Activated naive CD4-positive, alpha-beta T cell treated with anti-CD3 and anti-CD28 coated beads, Interleukin-2, amount 50 U/mL, for 24 hours (primary cell): ENCODE measurements around the gene STH.

Experiments
- H3K27ac Mint-ChIP-seq: one replicate; pipeline ENCODE4 v1.8.0; 2021; ENCODE audit warnings: mild to moderate bottlenecking, mixed read lengths
- H3K27me3 Mint-ChIP-seq: one replicate; pipeline ENCODE4 v1.8.0; 2021; ENCODE audit warnings: mixed read lengths
- H3K36me3 Mint-ChIP-seq: one replicate; pipeline ENCODE4 v1.8.0; 2021; ENCODE audit warnings: mixed read lengths
- H3K4me1 Mint-ChIP-seq: one replicate; pipeline ENCODE4 v1.8.0; 2021; ENCODE audit warnings: mixed read lengths
- H3K4me3 Mint-ChIP-seq: one replicate; pipeline ENCODE4 v1.8.0; 2021; ENCODE audit warnings: mild to moderate bottlenecking, mixed read lengths
- H3K9me3 Mint-ChIP-seq: one replicate; pipeline ENCODE4 v1.8.0; 2021; ENCODE audit warnings: mixed read lengths

The STH gene

GRCh38 chr17:46033392-46033791 lies 34.3 kb downstream of the STH start:
- Mint-ChIP-seq H3K4me3 (no peak overlapping the region), H3K36me3 (peaks cover 17% of the 10 kb centered on the region), H3K27me3 (no peaks in the 10 kb centered on the region), H3K27ac (peak overlapping the region; percentile 17), H3K9me3 (no peaks in the 10 kb centered on the region), H3K4me1 (peaks cover 20% of the 10 kb centered on the region)

- no peaks in the 10 kb centered on the region for H3K27me3 Mint-ChIP-seq
- H3K4me1 Mint-ChIP-seq: peaks cover 7% of the 10 kb centered on the region
- no peak overlapping the region for H3K4me3 Mint-ChIP-seq
Measured at GRCh38 chr17:46035112-46035818, 36.2 kb downstream of the STH start.

DNA sequence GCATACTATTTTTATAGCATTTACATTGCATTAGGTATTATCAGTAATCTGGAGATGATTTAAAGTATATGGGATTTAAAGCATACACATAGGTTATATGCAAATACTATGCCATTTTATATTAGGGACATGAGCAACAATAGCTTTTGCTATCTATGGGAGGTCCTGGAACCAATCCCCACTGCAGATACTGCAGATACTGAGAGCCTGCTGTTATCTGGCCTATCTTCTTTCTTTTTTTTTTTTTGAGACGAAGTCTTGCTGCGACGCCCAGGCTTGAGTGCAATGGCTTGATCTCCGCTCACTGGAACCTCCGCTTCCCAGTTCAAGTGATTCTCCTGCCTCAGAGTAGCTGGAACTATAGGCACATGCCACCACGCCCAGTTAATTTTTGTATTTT lies 37.4 kb downstream of the STH start:
- Mint-ChIP-seq H3K9me3 (no peaks in the 10 kb centered on the region), H3K27me3 (no peaks in the 10 kb centered on the region), H3K4me3 (no peak overlapping the region), H3K27ac (no peak overlapping the region), H3K4me1 (peaks cover 4% of the 10 kb centered on the region), H3K36me3 (peaks cover 15% of the 10 kb centered on the region)

More at GRCh38 chr17:46035112-46035818, 36.2 kb downstream of the STH start:
- Mint-ChIP-seq H3K9me3 (no peaks in the 10 kb centered on the region), H3K27ac (peak overlapping the region; percentile 84), H3K36me3 (peaks cover 15% of the 10 kb centered on the region)

- peaks cover 15% of the 10 kb centered on the region for H3K36me3 Mint-ChIP-seq
- H3K4me3 Mint-ChIP-seq: no peak overlapping the region
- no peaks in the 10 kb centered on the region for H3K9me3 Mint-ChIP-seq
- H3K27ac Mint-ChIP-seq: peak overlapping the region; percentile 66
- peaks cover 4% of the 10 kb centered on the region for H3K4me1 Mint-ChIP-seq
- H3K27me3 Mint-ChIP-seq: no peaks in the 10 kb centered on the region
Measured at GRCh38 chr17:46037722-46038255, 38.7 kb downstream of the STH start.

DNA sequence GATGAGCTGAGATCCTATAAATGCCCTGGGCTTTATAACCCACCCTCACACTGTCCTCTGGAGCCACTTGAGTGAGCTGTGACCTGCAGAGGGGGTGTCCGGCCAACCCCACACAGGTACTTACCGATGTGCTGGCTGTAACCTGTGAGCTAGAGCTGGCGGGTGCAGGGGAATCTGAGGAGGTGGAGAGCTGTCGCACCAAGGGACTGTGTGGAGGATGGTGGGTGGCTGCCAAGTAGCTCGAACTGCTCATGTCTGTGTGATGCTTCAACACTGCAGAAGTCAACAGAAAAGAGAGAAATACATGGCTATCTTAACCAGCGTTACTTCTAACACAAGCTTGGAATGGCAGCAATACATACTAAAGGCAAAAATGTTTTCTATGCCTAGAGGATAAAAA lies 39.4 kb downstream of the STH start:
- Mint-ChIP-seq H3K9me3 (no peaks in the 10 kb centered on the region), H3K4me1 (peaks cover 4% of the 10 kb centered on the region), H3K36me3 (peaks cover 15% of the 10 kb centered on the region), H3K27ac (peak overlapping the region; percentile 8), H3K4me3 (no peak overlapping the region), H3K27me3 (no peaks in the 10 kb centered on the region)

GRCh38 chr17:46038937-46039336 lies 39.9 kb downstream of the STH start:
- H3K27me3 Mint-ChIP-seq: no peaks in the 10 kb centered on the region
- no peak overlapping the region for H3K27ac Mint-ChIP-seq
- no peaks in the 10 kb centered on the region for H3K9me3 Mint-ChIP-seq
- H3K4me1 Mint-ChIP-seq: peaks cover 8% of the 10 kb centered on the region
- H3K36me3 Mint-ChIP-seq: peaks cover 18% of the 10 kb centered on the region
- H3K4me3 Mint-ChIP-seq: no peak overlapping the region

GRCh38 chr17:46039592-46040186 lies 40.6 kb downstream of the STH start:
- peaks cover 13% of the 10 kb centered on the region for H3K4me1 Mint-ChIP-seq
- H3K9me3 Mint-ChIP-seq: no peaks in the 10 kb centered on the region
- peaks cover 15% of the 10 kb centered on the region for H3K36me3 Mint-ChIP-seq
- H3K4me3 Mint-ChIP-seq: no peak overlapping the region
- H3K27me3 Mint-ChIP-seq: no peaks in the 10 kb centered on the region
- no peak overlapping the region for H3K27ac Mint-ChIP-seq

- Mint-ChIP-seq H3K9me3 (no peaks in the 10 kb centered on the region), H3K4me3 (no peak overlapping the region), H3K27me3 (no peaks in the 10 kb centered on the region), H3K36me3 (peaks cover 17% of the 10 kb centered on the region), H3K27ac (no peak overlapping the region), H3K4me1 (peaks cover 23% of the 10 kb centered on the region)
Measured at GRCh38 chr17:46042246-46042645, 43.2 kb downstream of the STH start.

DNA sequence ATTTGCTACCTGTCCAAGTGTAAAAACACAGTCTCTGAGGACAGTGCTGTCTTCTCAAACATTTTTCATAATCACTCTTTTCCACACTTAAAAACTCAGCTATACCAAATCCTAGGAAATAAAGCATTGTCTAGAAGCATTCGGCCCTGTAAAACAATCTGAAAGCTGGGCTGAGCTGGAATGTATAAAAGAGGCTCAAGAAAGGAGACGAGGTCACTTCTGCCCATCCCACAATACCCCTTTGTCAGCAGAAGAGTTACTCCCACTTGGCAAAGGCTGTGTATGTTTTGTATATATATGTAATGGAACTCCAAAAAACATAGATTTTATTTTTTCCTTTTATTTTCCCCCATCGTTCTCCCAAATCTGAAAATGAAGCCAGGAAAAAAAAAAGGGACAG lies 43.9 kb downstream of the STH start:
- Mint-ChIP-seq H3K36me3 (peaks cover 16% of the 10 kb centered on the region), H3K27ac (no peak overlapping the region), H3K9me3 (no peaks in the 10 kb centered on the region), H3K4me3 (no peak overlapping the region), H3K4me1 (peaks cover 23% of the 10 kb centered on the region), H3K27me3 (no peaks in the 10 kb centered on the region)

- no peaks in the 10 kb centered on the region for H3K9me3 Mint-ChIP-seq
- no peaks in the 10 kb centered on the region for H3K27me3 Mint-ChIP-seq
- H3K4me3 Mint-ChIP-seq: no peak overlapping the region
- H3K4me1 Mint-ChIP-seq: peaks cover 23% of the 10 kb centered on the region
- H3K27ac Mint-ChIP-seq: peak overlapping the region; percentile 79
- H3K36me3 Mint-ChIP-seq: peaks cover 14% of the 10 kb centered on the region
Measured at GRCh38 chr17:46043606-46044005, 44.6 kb downstream of the STH start.

- Mint-ChIP-seq H3K36me3 (peaks cover 15% of the 10 kb centered on the region), H3K4me3 (no peak overlapping the region), H3K4me1 (peaks cover 23% of the 10 kb centered on the region), H3K9me3 (no peaks in the 10 kb centered on the region), H3K27ac (peak overlapping the region; percentile 64), H3K27me3 (no peaks in the 10 kb centered on the region)
Measured at GRCh38 chr17:46044286-46044928, 45.4 kb downstream of the STH start.

GRCh38 chr17:46044989-46045388 lies 45.9 kb downstream of the STH start:
- Mint-ChIP-seq H3K27me3 (no peaks in the 10 kb centered on the region), H3K4me3 (no peak overlapping the region), H3K4me1 (peaks cover 23% of the 10 kb centered on the region), H3K27ac (no peak overlapping the region), H3K36me3 (peaks cover 18% of the 10 kb centered on the region), H3K9me3 (no peaks in the 10 kb centered on the region)

- H3K36me3 Mint-ChIP-seq: peaks cover 14% of the 10 kb centered on the region
- no peak overlapping the region for H3K4me3 Mint-ChIP-seq
- peak overlapping the region; percentile 79 for H3K27ac Mint-ChIP-seq
- no peaks in the 10 kb centered on the region for H3K27me3 Mint-ChIP-seq
- peaks cover 23% of the 10 kb centered on the region for H3K4me1 Mint-ChIP-seq
- no peaks in the 10 kb centered on the region for H3K9me3 Mint-ChIP-seq
Measured at GRCh38 chr17:46045639-46046038, 46.6 kb downstream of the STH start.

- H3K4me1 Mint-ChIP-seq: peaks cover 34% of the 10 kb centered on the region
- no peaks in the 10 kb centered on the region for H3K27me3 Mint-ChIP-seq
- H3K4me3 Mint-ChIP-seq: no peak overlapping the region
- H3K27ac Mint-ChIP-seq: no peak overlapping the region
- H3K9me3 Mint-ChIP-seq: no peaks in the 10 kb centered on the region
- peaks cover 20% of the 10 kb centered on the region for H3K36me3 Mint-ChIP-seq
Measured at GRCh38 chr17:46046957-46047356, 47.9 kb downstream of the STH start.

GRCh38 chr17:46047398-46047797 lies 48.3 kb downstream of the STH start:
- Mint-ChIP-seq H3K36me3 (peaks cover 22% of the 10 kb centered on the region), H3K27me3 (no peaks in the 10 kb centered on the region), H3K27ac (no peak overlapping the region), H3K4me3 (no peak overlapping the region), H3K9me3 (no peaks in the 10 kb centered on the region), H3K4me1 (peaks cover 39% of the 10 kb centered on the region)

DNA sequence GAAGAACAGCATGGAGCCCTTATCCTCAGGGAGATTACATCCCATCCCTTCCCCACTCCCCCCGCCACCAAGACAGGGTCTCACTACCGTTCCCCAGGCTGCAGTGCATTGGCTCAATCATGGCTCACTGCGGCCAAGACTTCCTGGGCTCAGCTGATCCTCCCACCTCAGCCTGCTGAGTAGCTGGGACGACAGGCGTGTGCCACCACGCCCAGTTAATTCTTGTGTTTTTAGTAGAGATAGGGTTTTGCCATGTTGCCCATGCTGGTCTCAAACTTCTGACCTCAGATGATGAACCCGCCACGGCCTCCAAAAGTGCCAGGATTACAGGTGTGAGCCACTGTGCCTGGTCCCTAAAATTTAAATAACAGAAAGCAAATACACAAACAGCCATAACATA lies 48.8 kb downstream of the STH start:
- H3K4me1 Mint-ChIP-seq: peaks cover 40% of the 10 kb centered on the region
- H3K36me3 Mint-ChIP-seq: peaks cover 22% of the 10 kb centered on the region
- no peaks in the 10 kb centered on the region for H3K27me3 Mint-ChIP-seq
- no peak overlapping the region for H3K27ac Mint-ChIP-seq
- no peaks in the 10 kb centered on the region for H3K9me3 Mint-ChIP-seq
- H3K4me3 Mint-ChIP-seq: no peak overlapping the region
